ENCODE data around the gene EVL.

The EVL gene

GRCh38 chr14:100190126-100190525 is 124.9 kb downstream of the EVL start:
- TF ChIP-seq YY1 (IDR thresholded peaks at IDR 0.05; ENCODE audit: insufficient read depth, insufficient read length) (no peak), SUZ12 (IDR thresholded peaks at IDR 0.05; ENCODE audit: extremely low read depth, insufficient read depth, insufficient read length) (no peak), ZNF274 (IDR thresholded peaks at IDR 0.05; ENCODE audit: low read depth, low read length) (no peak)
- H3K36me3 ChIP-seq (ENCODE audit: insufficient read depth, insufficient read length, low read length): no peaks in the 10 kb centered on the region
- no peak for DNase-seq (ENCODE audit: low read depth, low spot score)
- no peak overlapping the region for H3K9ac ChIP-seq (ENCODE audit: insufficient read length, low read depth)
- H3K4me1 ChIP-seq (ENCODE audit: insufficient read depth, insufficient read length): peaks cover 6% of the 10 kb centered on the region
- H3K4me3 ChIP-seq (ENCODE audit: insufficient read length, low read depth): no peak overlapping the region
- H3K9me3 ChIP-seq (ENCODE audit: insufficient read depth, low read length): no peaks in the 10 kb centered on the region
- H3K27me3 ChIP-seq (ENCODE audit: insufficient read depth, insufficient read length): no peaks in the 10 kb centered on the region

GRCh38 chr14:100191584-100192249 is 126.5 kb downstream of the EVL start:
- peaks cover 6% of the 10 kb centered on the region for H3K4me1 ChIP-seq (ENCODE audit: insufficient read depth, insufficient read length)
- H3K4me3 ChIP-seq (ENCODE audit: insufficient read length, low read depth): no peak overlapping the region
- H3K36me3 ChIP-seq (ENCODE audit: insufficient read depth, insufficient read length, low read length): no peaks in the 10 kb centered on the region
- H3K27me3 ChIP-seq (ENCODE audit: insufficient read depth, insufficient read length): no peaks in the 10 kb centered on the region
- no peak for DNase-seq (ENCODE audit: low read depth, low spot score)
- no peak overlapping the region for H3K9ac ChIP-seq (ENCODE audit: insufficient read length, low read depth)
- no peaks in the 10 kb centered on the region for H3K9me3 ChIP-seq (ENCODE audit: insufficient read depth, low read length)
- TF ChIP-seq ZNF274 (IDR thresholded peaks at IDR 0.05; ENCODE audit: low read depth, low read length) (no peak), YY1 (IDR thresholded peaks at IDR 0.05; ENCODE audit: insufficient read depth, insufficient read length) (no peak), SUZ12 (IDR thresholded peaks at IDR 0.05; ENCODE audit: extremely low read depth, insufficient read depth, insufficient read length) (no peak)

GRCh38 chr14:100192250-100192671 is 127.0 kb downstream of the EVL start:
- DNase-seq (ENCODE audit: low read depth, low spot score): no peak
- H3K9ac ChIP-seq (ENCODE audit: insufficient read length, low read depth): peak overlapping the region; percentile 80
- H3K36me3 ChIP-seq (ENCODE audit: insufficient read depth, insufficient read length, low read length): no peaks in the 10 kb centered on the region
- H3K4me1 ChIP-seq (ENCODE audit: insufficient read depth, insufficient read length): peaks cover 6% of the 10 kb centered on the region
- TF ChIP-seq ZNF274 (IDR thresholded peaks at IDR 0.05; ENCODE audit: low read depth, low read length) (no peak), YY1 (IDR thresholded peaks at IDR 0.05; ENCODE audit: insufficient read depth, insufficient read length) (no peak), SUZ12 (IDR thresholded peaks at IDR 0.05; ENCODE audit: extremely low read depth, insufficient read depth, insufficient read length) (no peak)
- H3K9me3 ChIP-seq (ENCODE audit: insufficient read depth, low read length): no peaks in the 10 kb centered on the region
- H3K4me3 ChIP-seq (ENCODE audit: insufficient read length, low read depth): peak overlapping the region; percentile 30
- H3K27me3 ChIP-seq (ENCODE audit: insufficient read depth, insufficient read length): no peaks in the 10 kb centered on the region

GRCh38 chr14:100192672-100193416 is 127.6 kb downstream of the EVL start:
- peaks cover 5% of the 10 kb centered on the region for H3K4me1 ChIP-seq (ENCODE audit: insufficient read depth, insufficient read length)
- peak; percentile 95 for DNase-seq (ENCODE audit: low read depth, low spot score)
- no peak for TF ChIP-seq SUZ12 (IDR thresholded peaks at IDR 0.05; ENCODE audit: extremely low read depth, insufficient read depth, insufficient read length)
- no peak for TF ChIP-seq YY1 (IDR thresholded peaks at IDR 0.05; ENCODE audit: insufficient read depth, insufficient read length)

More at GRCh38 chr14:100192672-100193416, 127.6 kb downstream of the EVL start:
- Histone ChIP-seq H3K9me3 (ENCODE audit: insufficient read depth, low read length) (no peaks in the 10 kb centered on the region), H3K27me3 (ENCODE audit: insufficient read depth, insufficient read length) (no peaks in the 10 kb centered on the region), H3K4me3 (ENCODE audit: insufficient read length, low read depth) (peak overlapping the region; percentile 30), H3K36me3 (ENCODE audit: insufficient read depth, insufficient read length, low read length) (no peaks in the 10 kb centered on the region), H3K9ac (ENCODE audit: insufficient read length, low read depth) (peak overlapping the region; percentile 80)
